GM18511 (cell line): ENCODE results near the gene KIF26B.
"Not testable (repeated sequence)": the region's sequence is repeated elsewhere in the genome, so short reads cannot be mapped to it uniquely, and the experiment has no call there.

ENCODE experiments used
- ATAC-seq: cut with Tn5 transposase; IDR thresholded peaks from one replicate; pipeline ENCODE4 v1.9.1; 2021; ENCODE audit warnings: mild to moderate bottlenecking, moderate library complexity; ENCODE audit not compliant: unreplicated experiment

The KIF26B gene

GRCh38 chr1:245154429-245155271 lies at the start of gene KIF26B:
TSS of gene KIF26B (plus strand) at chr1:245154985. CDS start at chr1:245155425, 440 bp downstream.
- ATAC-seq, result no peak

- ATAC-seq, result no peak
Measured at GRCh38 chr1:245105042-245105441, 49.7 kb upstream of the KIF26B start.

DNA sequence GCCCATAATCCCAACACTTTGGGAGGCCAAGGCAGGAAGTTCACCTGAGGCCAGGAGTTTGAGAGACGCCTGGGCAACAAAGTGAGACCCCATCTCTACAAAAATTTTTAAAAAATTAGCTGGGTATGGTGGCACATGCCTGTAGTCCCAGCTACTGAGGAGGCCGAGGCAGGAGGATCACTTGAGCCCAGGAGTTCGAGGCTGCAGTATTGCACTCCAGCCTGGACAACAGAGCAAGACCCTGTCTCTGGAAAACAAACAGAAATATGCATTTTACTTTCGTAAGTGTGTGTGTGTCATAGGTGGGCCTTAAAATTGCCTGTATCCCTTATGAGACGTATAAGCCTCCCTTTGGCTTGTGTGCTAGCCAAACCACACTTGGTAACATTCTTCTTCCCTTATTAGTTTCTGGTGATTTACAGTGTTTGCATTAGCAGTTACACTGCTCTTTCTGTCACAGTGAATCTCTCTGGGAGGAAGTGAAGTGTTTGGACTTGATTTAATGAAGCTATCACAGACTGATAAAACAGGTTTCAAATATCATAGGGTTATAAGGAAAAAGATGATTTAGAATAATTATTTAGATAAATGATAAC lies 48.9 kb upstream of the KIF26B start:
- ATAC-seq, result no peak

DNA sequence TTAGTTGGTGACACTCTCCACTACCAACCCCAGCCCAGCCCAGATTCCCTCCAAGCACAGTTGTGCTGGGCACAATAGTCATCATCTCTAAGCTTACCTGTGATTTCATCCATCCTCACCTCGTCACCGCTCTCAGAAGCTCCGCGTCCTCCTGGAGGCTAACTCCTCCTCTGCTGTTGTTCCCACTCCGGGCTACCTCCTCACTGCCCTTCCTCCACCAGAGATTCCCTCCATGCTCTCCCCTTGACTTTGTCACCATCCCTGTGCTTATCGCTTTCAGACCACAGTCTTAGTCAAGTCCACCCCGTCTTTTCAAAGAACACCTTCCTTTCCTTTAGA lies 47.0 kb upstream of the KIF26B start:
- ATAC-seq, result no peak

DNA sequence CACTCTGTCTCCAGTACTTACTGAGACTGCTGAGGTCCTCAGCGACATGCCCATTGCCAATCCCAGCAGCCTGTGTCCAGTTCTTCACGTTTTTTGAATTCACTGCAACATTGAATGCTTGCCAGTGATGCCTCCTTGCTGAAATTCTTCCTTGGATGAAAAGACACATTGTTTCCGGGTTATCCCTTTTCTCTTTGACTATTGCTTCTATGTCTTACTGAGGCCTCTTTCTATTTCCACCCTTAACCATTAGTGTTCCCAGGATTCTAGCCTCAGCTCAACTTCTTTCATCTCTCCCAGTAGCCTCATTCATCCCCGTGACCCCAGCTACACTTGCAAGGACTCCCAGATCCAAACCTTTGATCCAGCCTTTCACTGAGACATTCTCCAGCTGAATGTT lies 46.5 kb upstream of the KIF26B start:
- no peak for ATAC-seq

- no peak for ATAC-seq
Measured at GRCh38 chr1:245108909-245109308, 45.9 kb upstream of the KIF26B start.

DNA sequence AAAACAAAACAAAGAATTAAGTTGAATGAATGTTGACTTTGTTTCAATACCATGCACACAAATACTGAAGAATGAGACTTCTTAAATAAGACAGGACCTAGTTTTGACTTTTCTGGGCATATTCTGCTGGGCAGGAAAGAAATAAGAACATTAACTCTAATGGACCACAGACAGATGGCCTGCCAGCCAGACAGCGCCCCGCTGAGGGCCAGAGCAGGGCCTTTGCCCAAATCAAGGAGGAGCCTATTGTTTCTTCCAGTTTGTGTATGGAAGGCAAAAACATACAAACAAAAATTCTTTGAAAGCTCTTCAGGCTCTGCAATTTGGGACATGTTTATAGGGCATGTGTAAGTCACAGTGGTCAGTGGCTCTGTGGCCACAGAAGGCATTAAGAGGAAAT lies 44.4 kb upstream of the KIF26B start:
- no peak for ATAC-seq

DNA sequence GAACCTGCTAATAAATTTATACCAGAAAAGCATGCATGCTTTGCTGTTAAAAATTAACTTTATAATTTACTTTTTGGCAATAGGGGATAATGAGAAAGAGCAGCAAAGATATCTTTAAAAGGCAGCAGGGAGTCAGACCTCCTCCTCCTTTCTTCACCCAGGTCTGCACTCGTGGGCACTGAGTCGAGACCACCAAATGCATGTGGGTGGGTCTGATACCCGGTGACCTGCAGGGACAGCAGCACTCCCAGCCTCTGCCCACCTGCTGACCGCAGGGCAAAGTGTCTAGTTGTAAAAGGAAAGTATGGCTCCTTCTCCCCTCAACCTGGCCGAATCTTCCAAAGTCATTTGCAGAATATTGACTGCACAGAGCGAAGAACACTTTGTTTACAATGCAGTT lies 43.7 kb upstream of the KIF26B start:
- ATAC-seq, result no peak

DNA sequence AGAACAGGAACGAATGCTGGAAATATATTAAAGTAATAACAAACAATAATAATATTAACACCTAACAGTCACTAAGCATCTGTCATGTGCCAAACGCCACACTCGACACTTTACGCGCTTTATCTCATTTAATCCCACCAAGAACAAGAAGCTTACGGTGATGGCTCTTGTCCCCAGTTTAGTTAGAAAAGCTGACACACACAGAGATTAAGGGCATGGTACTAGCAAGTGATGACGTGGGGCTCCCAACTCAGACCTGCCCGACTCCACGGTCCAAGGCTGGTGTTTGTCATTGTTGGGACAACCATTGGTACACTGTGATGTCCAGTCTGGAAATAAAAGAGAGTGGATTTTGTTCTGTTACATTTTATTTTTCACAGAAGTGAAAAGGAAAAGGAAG lies 41.1 kb upstream of the KIF26B start:
- ATAC-seq, result no peak

DNA sequence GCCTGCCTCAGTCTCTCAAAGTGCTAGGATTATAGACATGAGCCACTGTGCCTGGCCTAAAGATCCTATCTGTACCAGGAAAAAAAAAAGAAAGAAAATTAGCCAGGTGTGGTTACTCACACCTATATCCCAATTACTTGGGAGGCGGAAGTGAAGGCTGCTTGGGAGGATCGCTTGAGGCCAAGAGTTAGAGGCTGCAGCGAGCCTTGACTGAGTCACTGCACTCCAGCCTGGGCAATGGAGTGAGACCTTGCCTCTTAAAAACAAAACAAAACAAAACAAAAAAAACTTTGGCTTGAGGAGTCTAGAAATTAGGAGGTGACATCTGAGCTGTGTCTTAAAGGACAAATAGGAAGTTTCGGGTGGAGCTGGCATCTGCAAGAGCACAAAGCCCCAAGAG lies 38.7 kb upstream of the KIF26B start:
- no peak for ATAC-seq

- ATAC-seq, result no peak
Measured at GRCh38 chr1:245116751-245117150, 38.0 kb upstream of the KIF26B start.

DNA sequence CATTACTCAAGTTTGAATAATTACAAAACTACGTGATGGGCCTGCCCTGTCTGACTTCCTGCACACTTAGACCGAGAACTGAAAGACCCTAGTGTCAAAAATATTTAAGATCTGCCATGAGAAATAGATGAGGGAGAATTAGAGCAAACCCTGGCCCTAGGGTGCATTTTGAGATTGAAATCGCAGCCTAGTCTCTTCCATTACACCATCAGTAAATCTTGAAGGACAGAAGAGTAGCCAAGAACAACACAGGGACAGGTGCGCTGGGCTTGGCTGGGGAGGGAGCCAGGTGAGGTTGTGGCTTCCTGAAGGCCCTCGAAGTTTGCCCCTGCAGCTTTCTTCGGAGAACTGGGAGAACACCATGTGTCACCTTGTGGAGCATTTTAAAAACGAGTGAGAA lies 36.7 kb upstream of the KIF26B start:
- ATAC-seq, result no peak

GRCh38 chr1:245118806-245119205 lies 36.0 kb upstream of the KIF26B start:
- no peak for ATAC-seq

- ATAC-seq, result no peak
Measured at GRCh38 chr1:245121523-245121922, 33.3 kb upstream of the KIF26B start.

DNA sequence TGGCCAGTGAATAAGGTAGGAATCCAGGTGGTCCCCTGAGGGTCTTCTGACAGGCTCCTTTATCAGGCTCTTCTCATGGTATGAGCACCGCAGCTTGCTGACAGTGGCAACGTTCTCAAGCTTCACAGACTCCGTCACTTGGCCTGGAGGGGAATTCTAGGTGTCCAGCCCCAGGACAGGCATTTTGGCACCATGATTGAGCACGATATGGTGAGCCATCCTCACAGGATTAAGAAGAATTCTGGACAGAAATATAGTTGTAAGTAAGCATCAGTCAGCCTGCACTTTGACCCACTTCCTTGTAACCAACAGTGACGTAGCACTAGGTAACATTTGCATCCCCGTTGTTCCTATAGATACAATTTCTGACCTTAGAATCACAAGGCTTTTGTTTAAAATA lies 30.5 kb upstream of the KIF26B start:
- no peak for ATAC-seq

GRCh38 chr1:245124644-245125043 lies 30.1 kb upstream of the KIF26B start:
- no peak for ATAC-seq

- no peak for ATAC-seq
Measured at GRCh38 chr1:245126530-245126929, 28.3 kb upstream of the KIF26B start.

- no peak for ATAC-seq
Measured at GRCh38 chr1:245128381-245129101, 26.2 kb upstream of the KIF26B start.

DNA sequence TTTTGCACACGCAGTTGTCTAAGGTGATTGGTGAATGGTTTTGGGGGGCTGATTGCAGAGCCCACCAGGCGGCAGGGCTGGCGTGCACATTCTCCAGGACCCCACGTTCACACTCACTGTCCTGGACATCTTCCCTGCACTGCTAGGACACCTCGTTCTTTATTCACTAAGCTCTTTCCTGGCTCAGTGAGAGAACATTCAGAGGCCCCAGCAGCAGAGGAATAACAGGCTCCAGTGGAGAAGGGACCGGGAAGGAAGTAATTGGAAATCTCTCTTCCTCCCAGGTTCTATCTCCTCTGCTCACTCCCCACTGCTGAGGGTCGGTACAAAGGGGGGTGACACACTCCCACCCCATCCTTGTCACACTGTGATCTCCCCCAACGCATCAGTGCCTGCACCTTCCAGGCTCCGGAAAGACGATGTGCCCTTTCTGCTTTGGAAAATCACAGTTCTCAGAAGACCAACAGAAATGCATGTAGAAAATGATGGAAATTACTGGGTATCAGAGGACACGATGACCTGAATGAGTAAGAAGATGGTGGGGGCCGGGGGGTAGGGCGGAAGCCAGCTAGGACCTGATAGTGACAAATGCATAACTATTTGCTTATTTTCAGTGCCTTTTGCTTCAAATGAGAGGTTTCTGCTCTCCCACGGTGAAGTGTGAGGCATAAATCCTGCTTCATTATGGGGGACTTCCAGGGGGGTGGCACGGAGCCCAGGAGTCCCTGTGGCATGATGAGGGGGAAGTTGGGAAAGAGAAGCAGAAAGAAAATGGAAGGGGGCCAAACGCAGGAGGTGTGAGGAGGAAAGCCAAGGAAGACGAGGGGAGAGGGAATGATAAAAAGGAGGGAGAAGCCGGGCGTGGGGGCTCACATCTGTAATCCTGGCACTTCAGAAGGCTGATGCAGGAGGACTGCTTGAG lies 25.2 kb upstream of the KIF26B start:
- ATAC-seq, result no peak

DNA sequence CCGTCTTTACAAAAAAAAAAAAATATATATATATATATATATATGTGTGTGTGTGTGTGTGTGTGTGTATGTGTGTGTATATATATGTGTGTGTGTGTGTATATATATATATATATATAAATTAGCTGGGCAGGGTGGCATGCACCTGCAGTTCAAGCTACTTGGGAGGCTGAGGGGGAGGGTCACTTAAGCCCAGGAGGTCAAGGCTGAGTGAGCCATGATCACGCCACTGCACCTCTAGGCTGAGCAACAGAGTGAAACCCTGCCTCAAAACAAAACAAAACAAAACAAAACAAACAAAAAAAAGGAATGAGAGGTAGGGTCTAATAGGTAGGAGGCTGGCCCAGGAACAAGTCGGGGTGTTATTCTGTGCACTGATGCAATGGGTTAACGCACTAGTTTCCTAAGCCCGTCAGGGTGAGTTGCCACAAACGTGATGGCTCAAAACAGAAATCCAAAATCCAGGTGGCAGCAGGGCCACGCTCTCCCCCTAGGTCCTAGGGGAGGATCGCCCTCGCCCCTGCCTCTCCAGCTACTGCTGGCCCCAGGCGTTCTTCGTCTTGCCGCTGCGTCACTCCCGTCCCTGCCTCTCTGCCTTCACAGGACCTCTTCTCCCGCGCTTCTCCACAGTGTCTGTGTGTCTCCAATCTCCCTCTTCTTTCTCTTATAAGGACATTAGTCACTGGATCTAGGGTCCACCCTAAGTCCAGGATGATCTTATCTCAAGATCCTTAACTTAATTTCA lies 24.3 kb upstream of the KIF26B start:
- not testable (repeated sequence) for ATAC-seq
